ENCODE results near the gene GFER.
"Not testable (repeated sequence)": the region's sequence is repeated elsewhere in the genome, so short reads cannot be mapped to it uniquely, and the experiment has no call there.

GFER gene

GRCh38 chr16:1945559-1946391, 38.2 kb upstream of the GFER start:
- Mint-ChIP-seq H3K9me3 (no peaks in the 10 kb centered on the region), H3K4me3 (no peak overlapping the region), H3K27ac (no peak overlapping the region), H3K4me1 (ENCODE audit: low read depth in 2 of 2) (peaks cover 9 to 13% of the 10 kb centered on the region in 2 donors), H3K36me3 (ENCODE audit: insufficient read depth) (no peaks in the 10 kb centered on the region), H3K27me3 (peaks cover 0 to 1% of the 10 kb centered on the region in 2 donors)
- ATAC-seq (replicated peaks) (no peak), DNase-seq (no peak)

- H3K4me1 Mint-ChIP-seq (ENCODE audit: low read depth in 2 of 2) = peaks cover 9 to 11% of the 10 kb centered on the region in 2 donors
- H3K36me3 Mint-ChIP-seq (ENCODE audit: insufficient read depth) = no peaks in the 10 kb centered on the region
- peaks cover 0 to 8% of the 10 kb centered on the region in 2 donors for H3K27me3 Mint-ChIP-seq
- H3K4me3 Mint-ChIP-seq = no peak overlapping the region
- H3K9me3 Mint-ChIP-seq = no peaks in the 10 kb centered on the region
- H3K27ac Mint-ChIP-seq = no peak overlapping the region
- no peak for ATAC-seq (replicated peaks)
- no peak for DNase-seq
Measured at GRCh38 chr16:1946495-1947368, 37.3 kb upstream of the GFER start.

GRCh38 chr16:1947369-1947670, 36.7 kb upstream of the GFER start:
- H3K27ac Mint-ChIP-seq = no peak overlapping the region
- no peaks in the 10 kb centered on the region for H3K9me3 Mint-ChIP-seq
- no peaks in the 10 kb centered on the region for H3K36me3 Mint-ChIP-seq (ENCODE audit: insufficient read depth)
- H3K27me3 Mint-ChIP-seq = peaks cover 0 to 8% of the 10 kb centered on the region in 2 donors
- no peak for ATAC-seq (replicated peaks)
- no peak for DNase-seq
- peaks cover 8 to 9% of the 10 kb centered on the region in 2 donors for H3K4me1 Mint-ChIP-seq (ENCODE audit: low read depth in 2 of 2)
- no peak overlapping the region for H3K4me3 Mint-ChIP-seq

GRCh38 chr16:1949507-1949906, 34.5 kb upstream of the GFER start:
- peaks cover 0 to 8% of the 10 kb centered on the region in 2 donors for H3K27me3 Mint-ChIP-seq
- peaks cover 0 to 1% of the 10 kb centered on the region in 2 donors for H3K4me1 Mint-ChIP-seq (ENCODE audit: low read depth in 2 of 2)
- no peak overlapping the region for H3K4me3 Mint-ChIP-seq
- no peaks in the 10 kb centered on the region for H3K36me3 Mint-ChIP-seq (ENCODE audit: insufficient read depth)
- DNase-seq (no peak), ATAC-seq (replicated peaks) (no peak)
- no peak overlapping the region for H3K27ac Mint-ChIP-seq
- H3K9me3 Mint-ChIP-seq = no peaks in the 10 kb centered on the region

GRCh38 chr16:1950047-1950446, 33.9 kb upstream of the GFER start:
- Mint-ChIP-seq H3K4me3 (no peak overlapping the region), H3K27me3 (peaks cover 0 to 8% of the 10 kb centered on the region in 2 donors), H3K27ac (no peak overlapping the region), H3K9me3 (no peaks in the 10 kb centered on the region), H3K4me1 (ENCODE audit: low read depth in 2 of 2) (no peaks in the 10 kb centered on the region), H3K36me3 (ENCODE audit: insufficient read depth) (no peaks in the 10 kb centered on the region)
- no peak for DNase-seq
- ATAC-seq (replicated peaks) = no peak

GRCh38 chr16:1950559-1950958, 33.4 kb upstream of the GFER start:
- ATAC-seq (replicated peaks) (no peak), DNase-seq (no peak)
- H3K27me3 Mint-ChIP-seq = peaks cover 0 to 8% of the 10 kb centered on the region in 2 donors
- no peak overlapping the region for H3K4me3 Mint-ChIP-seq
- H3K36me3 Mint-ChIP-seq (ENCODE audit: insufficient read depth) = no peaks in the 10 kb centered on the region
- H3K4me1 Mint-ChIP-seq (ENCODE audit: low read depth in 2 of 2) = no peaks in the 10 kb centered on the region
- H3K9me3 Mint-ChIP-seq = no peaks in the 10 kb centered on the region
- H3K27ac Mint-ChIP-seq = no peak overlapping the region

GRCh38 chr16:1953734-1954133, 30.3 kb upstream of the GFER start:
- Mint-ChIP-seq H3K4me3 (no peak overlapping the region), H3K36me3 (ENCODE audit: insufficient read depth) (no peaks in the 10 kb centered on the region), H3K27ac (no peak overlapping the region), H3K27me3 (peaks cover 0 to 8% of the 10 kb centered on the region in 2 donors), H3K9me3 (no peaks in the 10 kb centered on the region), H3K4me1 (ENCODE audit: low read depth in 2 of 2) (no peaks in the 10 kb centered on the region)
- DNase-seq (no peak), ATAC-seq (replicated peaks) (no peak)

GRCh38 chr16:1957434-1958142, 26.4 kb upstream of the GFER start:
- H3K27me3 Mint-ChIP-seq; H3K4me3 Mint-ChIP-seq; DNase-seq; H3K27ac Mint-ChIP-seq; ATAC-seq (replicated peaks); H3K9me3 Mint-ChIP-seq: not testable (repeated sequence)
- peaks cover 27% of the 10 kb centered on the region for H3K36me3 Mint-ChIP-seq (ENCODE audit: insufficient read depth)
- peaks cover 22 to 25% of the 10 kb centered on the region in 2 donors for H3K4me1 Mint-ChIP-seq (ENCODE audit: low read depth in 2 of 2)

GRCh38 chr16:1958143-1958491, 25.9 kb upstream of the GFER start:
- H3K9me3 Mint-ChIP-seq; DNase-seq; ATAC-seq (replicated peaks); H3K27me3 Mint-ChIP-seq; H3K4me3 Mint-ChIP-seq; H3K27ac Mint-ChIP-seq: not testable (repeated sequence)
- Mint-ChIP-seq H3K36me3 (ENCODE audit: insufficient read depth) (peaks cover 32% of the 10 kb centered on the region), H3K4me1 (ENCODE audit: low read depth in 2 of 2) (peaks cover 22 to 30% of the 10 kb centered on the region in 2 donors)

- peaks cover 27 to 37% of the 10 kb centered on the region in 2 donors for H3K4me1 Mint-ChIP-seq (ENCODE audit: low read depth in 2 of 2)
- DNase-seq (no peak), ATAC-seq (replicated peaks) (no peak)
Measured at GRCh38 chr16:1958715-1959268, 25.2 kb upstream of the GFER start.

DNA sequence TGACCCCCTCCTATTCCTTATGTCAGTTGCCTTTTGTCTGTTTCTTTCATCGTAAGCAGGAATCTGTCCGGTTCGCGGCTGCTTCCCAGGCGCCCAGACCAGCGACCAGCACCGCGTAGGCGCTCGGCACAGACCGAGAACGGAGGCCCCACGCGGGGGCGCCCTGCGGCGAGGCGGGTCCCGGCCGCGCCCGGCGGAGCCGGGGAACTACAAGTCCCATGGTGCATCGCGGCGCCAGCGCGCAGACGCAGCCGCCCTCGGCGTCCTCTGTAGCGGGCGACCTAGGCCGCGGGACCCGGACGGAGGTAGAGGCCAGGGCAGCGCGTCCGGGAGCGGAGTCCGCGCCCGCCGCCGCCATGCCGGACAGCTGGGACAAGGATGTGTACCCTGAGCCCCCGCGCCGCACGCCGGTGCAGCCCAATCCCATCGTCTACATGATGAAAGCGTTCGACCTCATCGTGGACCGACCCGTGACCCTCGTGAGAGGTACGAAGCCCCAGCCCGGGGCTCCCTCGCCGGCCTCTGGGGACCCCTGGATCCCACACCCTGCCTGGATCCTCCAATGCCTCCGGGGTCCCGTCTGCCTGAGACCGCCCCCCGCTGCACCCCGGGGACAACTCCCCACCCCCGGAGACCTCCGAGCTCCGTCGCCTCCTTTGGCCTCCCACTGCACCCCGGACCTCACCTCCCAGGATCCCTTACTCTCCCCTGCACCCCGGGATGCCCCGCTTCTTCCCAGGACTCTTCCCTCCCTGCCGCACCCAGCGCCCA, 24.5 kb upstream of the GFER start, which contains the start of gene NDUFB10:
Gene NDUFB10 (plus strand): TSS at position 270 of the 771 bp plus-strand sequence. CDS start 87 bp downstream, at position 357.
- peak within 1 kb of the TSS; percentile 98 to 99 for H3K27ac Mint-ChIP-seq
- no peaks in the 10 kb centered on the region for H3K27me3 Mint-ChIP-seq
- H3K9me3 Mint-ChIP-seq = no peaks in the 10 kb centered on the region
- DNase-seq = peak; percentile 87 to 90 (median 87)
- H3K36me3 Mint-ChIP-seq (ENCODE audit: insufficient read depth) = peaks cover 46% of the 10 kb centered on the region
- peaks cover 32 to 41% of the 10 kb centered on the region in 2 donors for H3K4me1 Mint-ChIP-seq (ENCODE audit: low read depth in 2 of 2)
- peak within 1 kb of the TSS; percentile 94 to 95 for H3K4me3 Mint-ChIP-seq
- ATAC-seq (replicated peaks) = peak; percentile 83

More at GRCh38 chr16:1958715-1959268, 25.2 kb upstream of the GFER start:
- peak overlapping the region; percentile 94 to 95 for H3K4me3 Mint-ChIP-seq
- peak overlapping the region; percentile 98 to 99 for H3K27ac Mint-ChIP-seq
- no peaks in the 10 kb centered on the region for H3K9me3 Mint-ChIP-seq
- H3K27me3 Mint-ChIP-seq = no peaks in the 10 kb centered on the region
- H3K36me3 Mint-ChIP-seq (ENCODE audit: insufficient read depth) = peaks cover 39% of the 10 kb centered on the region
